CD8-positive, alpha-beta memory T cell (primary cell): ENCODE data around the gene CSNK1D. TPM values are rescaled to one million over a fixed set of nuclear protein-coding genes. Genes with fewer than 3 reads are reported as not detected.

Experiments
- CTCF ChIA-PET: fragments of 350-600 bp; sonication (Branson Sonifier 250); formaldehyde crosslinking; loops from one replicate; lab custom pipeline; 2021; ENCODE audit warnings: antibody characterized with exemption; lab: Charles Lee
- POLR2A ChIA-PET: fragments of 350-600 bp; sonication (Branson Sonifier 250); formaldehyde crosslinking; loops from one replicate; lab custom pipeline; 2021; ENCODE audit warnings: antibody characterized with exemption; lab: Charles Lee
- DNase-seq, 5 donors: peaks; one replicate each; pipeline versions ENCODE4 v3.0.0 to v3.0.0-alpha.2; 2020 to 2022; ENCODE audit warnings: mixed read lengths in 1 of 5
- H3K27ac ChIP-seq: one replicate; pipeline ENCODE4 v1.7.0; 2013; ENCODE audit warnings: low read depth, mild to moderate bottlenecking, low read length, moderate library complexity
- H3K27me3 ChIP-seq: 2 replicates; pipeline ENCODE4 v1.7.0; 2013; ENCODE audit warnings: low read length, mild to moderate bottlenecking; ENCODE audit not compliant: insufficient read depth, poor library complexity, severe bottlenecking
- H3K36me3 ChIP-seq: 2 replicates; pipeline ENCODE4 v1.7.0; 2013; ENCODE audit warnings: mild to moderate bottlenecking, low read length, moderate library complexity; ENCODE audit not compliant: insufficient read depth
- H3K4me1 ChIP-seq: 2 replicates; pipeline ENCODE4 v1.7.0; 2013; ENCODE audit warnings: mild to moderate bottlenecking, low read length, moderate library complexity; ENCODE audit not compliant: insufficient read depth
- H3K4me3 ChIP-seq: 2 replicates; pipeline ENCODE4 v1.7.0; 2013; ENCODE audit warnings: mild to moderate bottlenecking, low read length
- H3K9me3 ChIP-seq: 2 replicates; pipeline ENCODE4 v1.7.0; 2013; ENCODE audit warnings: mild to moderate bottlenecking, low read length
- H3K27ac Mint-ChIP-seq, 8 donors: one replicate each; pipeline ENCODE4 v1.8.0; 2020 to 2021; ENCODE audit warnings: mixed read lengths in 8 of 8, mild to moderate bottlenecking in 6 of 8, inconsistent platforms in 3 of 8, moderate library complexity in 3 of 8
- H3K27me3 Mint-ChIP-seq, 2 donors: one replicate each; pipeline ENCODE4 v1.8.0; 2020 to 2021; ENCODE audit warnings: mixed read lengths in 2 of 2, mild to moderate bottlenecking in 1 of 2, moderate library complexity in 1 of 2
- H3K36me3 Mint-ChIP-seq, 3 donors: one replicate each; pipeline ENCODE4 v1.8.0; 2020 to 2021; ENCODE audit warnings: mixed read lengths in 3 of 3, inconsistent platforms in 1 of 3, mild to moderate bottlenecking in 1 of 3
- H3K4me1 Mint-ChIP-seq, 3 donors: one replicate each; pipeline ENCODE4 v1.8.0; 2020 to 2021; ENCODE audit warnings: mixed read lengths in 3 of 3, inconsistent platforms in 1 of 3, mild to moderate bottlenecking in 1 of 3
- H3K4me3 Mint-ChIP-seq, 7 donors: one replicate each; pipeline ENCODE4 v1.8.0; 2020 to 2021; ENCODE audit warnings: mixed read lengths in 7 of 7, mild to moderate bottlenecking in 6 of 7, moderate library complexity in 4 of 7, inconsistent platforms in 2 of 7
- H3K9me3 Mint-ChIP-seq, 5 donors: one replicate each; pipeline ENCODE4 v1.8.0; 2020 to 2022; ENCODE audit warnings: mixed read lengths in 5 of 5, mild to moderate bottlenecking in 3 of 5, moderate library complexity in 2 of 5, inconsistent platforms in 1 of 5
- polyA plus RNA-seq: library from polyadenylated mRNA; unstranded; fragments of 300-500 nt; fragmentation: Illumina TruSeq; gene quantifications from one replicate; pipeline ENCODE4 v1.2.3, GENCODE V29; 2021
- total RNA-seq, 2 experiments: library from RNA; stranded (reverse); gene quantifications; one replicate each; pipeline ENCODE4 v1.2.3, GENCODE V29; 2021

Gene CSNK1D
- total and polyA plus RNA-seq, 3 experiments from 2014 or later: 74.6 to 141 (median 129) TPM

- ChIA-PET POLR2A (interaction anchor here (0.6 to 1.7 kb wide), 4 partner anchors 12 to 77 kb away, joined by 3 to 4 read pairs (median 4); partner anchors contain the start of genes CD7 and SLC16A3), CTCF (interaction anchor here (0.8 to 9.0 kb wide), 3 partner anchors 9 to 99 kb away, joined by 3 to 127 read pairs (median 3); partner anchors contain the start of gene CD7)
- H3K4me1 ChIP-seq: peaks cover 64% of the 10 kb centered on the region
- H3K36me3 ChIP-seq: no peaks in the 10 kb centered on the region
- no peak overlapping the region for H3K27ac ChIP-seq
- H3K27me3 Mint-ChIP-seq: peaks cover 0 to 1% of the 10 kb centered on the region in 2 donors
- no peak overlapping the region for H3K4me3 ChIP-seq
- peaks cover 52 to 68% (median 53%) of the 10 kb centered on the region in 3 donors for H3K4me1 Mint-ChIP-seq
- H3K36me3 Mint-ChIP-seq: no peaks in the 10 kb centered on the region
- no peaks in the 10 kb centered on the region for H3K9me3 Mint-ChIP-seq
- H3K27me3 ChIP-seq: no peaks in the 10 kb centered on the region
- H3K27ac Mint-ChIP-seq: peak overlapping the region in 7 of 8 donors; percentile 35 to 96 (median 76)
- DNase-seq: no peak
- peak overlapping the region in 4 of 7 donors; percentile 15 to 74 (median 40) for H3K4me3 Mint-ChIP-seq
- H3K9me3 ChIP-seq: no peaks in the 10 kb centered on the region
Observed at GRCh38 chr17:82304826-82305726, 31.6 kb upstream of the CSNK1D start.

- Histone ChIP-seq H3K9me3 (no peaks in the 10 kb centered on the region), H3K27me3 (no peaks in the 10 kb centered on the region), H3K4me3 (peak overlapping the region; percentile 59), H3K27ac (peak overlapping the region; percentile 4), H3K4me1 (peaks cover 73% of the 10 kb centered on the region), H3K36me3 (no peaks in the 10 kb centered on the region)
- DNase-seq: peak in 1 of 5 donors; percentile 39
- ChIA-PET CTCF (interaction anchor here (1.0 to 9.3 kb wide), 6 partner anchors 10 to 98 kb away, joined by 3 to 127 read pairs (median 40); partner anchors contain the start of gene CD7), POLR2A (interaction anchor here (1.2 to 2.4 kb wide), 3 partner anchors 13 to 68 kb away, joined by 3 to 18 read pairs (median 4); partner anchors contain the start of gene CD7)
- peaks cover 0 to 1% of the 10 kb centered on the region in 2 donors for H3K27me3 Mint-ChIP-seq
- peak overlapping the region in 6 of 8 donors; percentile 57 to 100 (median 96) for H3K27ac Mint-ChIP-seq
- H3K4me3 Mint-ChIP-seq: peak overlapping the region in 6 of 7 donors; percentile 71 to 86 (median 78)
- H3K4me1 Mint-ChIP-seq: peaks cover 57 to 77% (median 62%) of the 10 kb centered on the region in 3 donors
- H3K9me3 Mint-ChIP-seq: no peaks in the 10 kb centered on the region
- H3K36me3 Mint-ChIP-seq: no peaks in the 10 kb centered on the region
Observed at GRCh38 chr17:82303944-82304808, 30.7 kb upstream of the CSNK1D start.

DNA sequence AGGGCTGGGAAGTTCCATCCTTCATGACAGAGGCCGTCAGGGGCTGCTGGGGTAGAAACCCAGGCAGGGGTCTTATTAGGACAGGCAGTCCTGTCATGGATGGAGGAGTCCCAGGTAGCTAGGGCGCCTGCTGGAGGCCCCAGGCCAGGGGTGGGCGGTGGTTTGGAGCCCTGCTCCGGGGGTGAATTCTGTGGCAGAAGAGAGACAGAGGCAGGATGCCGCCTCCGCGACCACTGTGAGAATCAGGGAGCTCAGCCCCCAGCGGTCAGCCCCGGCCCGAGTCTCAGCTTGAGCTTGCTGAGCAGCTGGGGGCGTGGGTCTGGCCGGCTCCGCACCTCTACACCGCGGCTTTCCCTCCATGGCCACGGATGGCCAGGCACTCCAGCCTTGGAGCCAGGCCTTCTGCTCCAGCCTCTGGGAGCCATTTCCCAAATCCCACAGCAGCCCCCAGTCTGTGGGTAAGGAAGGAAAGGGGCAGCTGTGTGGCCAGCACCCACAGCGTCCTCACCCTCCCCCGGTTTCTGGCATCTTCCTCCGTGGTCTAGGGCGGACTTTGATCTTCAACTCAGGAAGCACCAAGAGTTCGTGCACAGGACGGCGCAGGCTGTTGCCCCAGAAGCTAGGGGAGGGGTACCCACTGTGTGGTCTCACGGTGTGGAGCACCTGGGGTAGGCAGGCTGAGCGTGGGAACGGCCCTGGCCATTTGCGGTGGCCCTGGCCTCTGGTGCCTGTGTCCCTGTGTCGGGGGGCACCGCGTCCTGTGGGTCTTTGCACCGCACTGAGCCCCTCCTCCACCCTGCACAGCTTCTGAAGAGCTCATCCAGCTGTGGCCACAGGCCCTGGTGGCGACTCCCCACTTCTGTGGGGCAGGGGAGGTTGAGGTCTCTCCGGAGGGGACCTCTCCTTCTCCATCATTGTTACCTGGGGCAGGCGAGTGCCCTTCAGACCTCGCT is 29.8 kb upstream of the CSNK1D start:
- Histone ChIP-seq H3K27ac (peak overlapping the region; percentile 7), H3K4me3 (peak overlapping the region; percentile 59), H3K9me3 (no peaks in the 10 kb centered on the region), H3K27me3 (no peaks in the 10 kb centered on the region), H3K36me3 (no peaks in the 10 kb centered on the region), H3K4me1 (peaks cover 82% of the 10 kb centered on the region)
- H3K36me3 Mint-ChIP-seq: no peaks in the 10 kb centered on the region
- DNase-seq: peak in 3 of 5 donors; percentile 54 to 68 (median 62)
- CTCF ChIA-PET: interaction anchor here (1.2 to 9.3 kb wide), 7 partner anchors 11 to 102 kb away, joined by 4 to 127 read pairs (median 12); partner anchors contain the start of genes CD7 and SECTM1
- H3K4me3 Mint-ChIP-seq: peak overlapping the region; percentile 71 to 93 (median 82)
- POLR2A ChIA-PET: interaction anchor here (0.8 to 3.1 kb wide), 5 partner anchors 11 to 68 kb away, joined by 3 to 18 read pairs (median 4); partner anchors contain the start of genes CD7 and CSNK1D
- H3K4me1 Mint-ChIP-seq: peaks cover 62 to 86% (median 71%) of the 10 kb centered on the region in 3 donors
- H3K27me3 Mint-ChIP-seq: peaks cover 0 to 1% of the 10 kb centered on the region in 2 donors
- H3K9me3 Mint-ChIP-seq: no peaks in the 10 kb centered on the region
- peak overlapping the region; percentile 69 to 100 (median 92) for H3K27ac Mint-ChIP-seq

DNA sequence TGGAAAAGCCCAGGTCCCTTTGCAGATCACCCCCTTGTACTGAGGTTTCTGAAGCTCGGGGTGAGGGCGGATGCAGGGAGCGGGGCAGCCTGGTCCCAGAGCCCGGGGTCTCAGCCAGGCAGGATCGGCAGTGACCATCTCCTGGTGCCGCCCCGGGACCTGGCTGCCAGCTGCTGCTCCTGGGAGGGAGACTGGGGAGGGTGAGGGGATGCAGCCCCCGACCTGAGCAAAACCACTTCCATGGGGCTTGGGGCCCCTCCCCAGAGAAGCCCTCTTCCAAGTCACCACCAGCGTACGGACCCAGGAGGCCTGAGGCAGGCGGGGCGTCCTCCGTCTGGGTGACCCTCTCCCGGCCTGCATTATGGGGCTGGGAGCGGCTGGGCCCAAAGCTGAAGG is 29.1 kb upstream of the CSNK1D start:
- peak in 1 of 5 donors; percentile 49 for DNase-seq
- H3K27me3 ChIP-seq: no peaks in the 10 kb centered on the region
- no peaks in the 10 kb centered on the region for H3K9me3 ChIP-seq
- H3K4me1 Mint-ChIP-seq: peaks cover 66 to 89% (median 74%) of the 10 kb centered on the region in 3 donors
- H3K27ac Mint-ChIP-seq: peak overlapping the region; percentile 67 to 100 (median 94)
- peak overlapping the region; percentile 58 for H3K27ac ChIP-seq
- H3K36me3 Mint-ChIP-seq: peaks cover 0 to 5% (median 0%) of the 10 kb centered on the region in 3 donors
- H3K27me3 Mint-ChIP-seq: peaks cover 0 to 7% of the 10 kb centered on the region in 2 donors
- no peaks in the 10 kb centered on the region for H3K9me3 Mint-ChIP-seq
- peak overlapping the region; percentile 59 for H3K4me3 ChIP-seq
- H3K4me3 Mint-ChIP-seq: peak overlapping the region; percentile 80 to 93 (median 82)
- POLR2A ChIA-PET: interaction anchor here (0.8 to 3.1 kb wide), 5 partner anchors 10 to 67 kb away, joined by 3 to 18 read pairs (median 4); partner anchors contain the start of genes CD7 and CSNK1D
- CTCF ChIA-PET: interaction anchor here (0.6 to 9.3 kb wide), 8 partner anchors 10 to 101 kb away, joined by 4 to 127 read pairs (median 10); partner anchors contain the start of genes CD7 and SECTM1
- peaks cover 83% of the 10 kb centered on the region for H3K4me1 ChIP-seq
- H3K36me3 ChIP-seq: no peaks in the 10 kb centered on the region

GRCh38 chr17:82301916-82302567 is 28.5 kb upstream of the CSNK1D start:
- Mint-ChIP-seq H3K4me1 (peaks cover 71 to 95% (median 79%) of the 10 kb centered on the region in 3 donors), H3K27me3 (peaks cover 0 to 10% of the 10 kb centered on the region in 2 donors), H3K27ac (peak overlapping the region; percentile 67 to 100 (median 94)), H3K9me3 (no peaks in the 10 kb centered on the region), H3K36me3 (peaks cover 0 to 9% (median 0%) of the 10 kb centered on the region in 3 donors), H3K4me3 (peak overlapping the region; percentile 80 to 93 (median 82))
- Histone ChIP-seq H3K4me3 (peak overlapping the region; percentile 59), H3K27ac (peak overlapping the region; percentile 58), H3K9me3 (no peaks in the 10 kb centered on the region), H3K36me3 (no peaks in the 10 kb centered on the region), H3K27me3 (no peaks in the 10 kb centered on the region), H3K4me1 (peaks cover 87% of the 10 kb centered on the region)
- peak; percentile 32 to 70 (median 54) for DNase-seq
- POLR2A ChIA-PET: interaction anchor here (1.1 to 3.1 kb wide), 3 partner anchors 10 to 29 kb away, joined by 4 to 18 read pairs (median 10); partner anchors contain the start of genes CD7 and CSNK1D
- CTCF ChIA-PET: interaction anchor here (0.6 to 9.3 kb wide), 8 partner anchors 10 to 101 kb away, joined by 3 to 127 read pairs (median 11); partner anchors contain the start of genes CD7 and SECTM1
